Vagina (tissue), 2 donors: ENCODE results near the gene FAM111A.

Experiments
- POLR2A ChIP-seq, 2 donors: fragments of 450-650 bp; IDR thresholded peaks; one replicate each; pipeline ENCODE4 v1.6.1; 2017; ENCODE audit warnings: antibody characterized with exemption in 2 of 2, mild to moderate bottlenecking in 2 of 2, moderate library complexity in 2 of 2
- POLR2AphosphoS5 ChIP-seq, 2 donors: sonication (generic); formaldehyde crosslinking; IDR thresholded peaks; one replicate each; pipeline ENCODE4 v1.9.0; 2017; ENCODE audit warnings: antibody characterized with exemption in 2 of 2, mild to moderate bottlenecking in 2 of 2, low read depth in 1 of 2; ENCODE audit not compliant: insufficient read depth in 1 of 2
- TF ChIP-seq, protein P1 (sequence below), 3 experiments: fragments of 450-650 bp in 2 of 3; fragments of 200-600 bp in 1 of 3; sonication (generic) in 1 of 3; IDR thresholded peaks; one replicate each; pipeline ENCODE4 v1.5.1; 2017 to 2019; ENCODE audit warnings: antibody characterized with exemption in 3 of 3, mild to moderate bottlenecking in 2 of 3, moderate library complexity in 2 of 3

DNA sequence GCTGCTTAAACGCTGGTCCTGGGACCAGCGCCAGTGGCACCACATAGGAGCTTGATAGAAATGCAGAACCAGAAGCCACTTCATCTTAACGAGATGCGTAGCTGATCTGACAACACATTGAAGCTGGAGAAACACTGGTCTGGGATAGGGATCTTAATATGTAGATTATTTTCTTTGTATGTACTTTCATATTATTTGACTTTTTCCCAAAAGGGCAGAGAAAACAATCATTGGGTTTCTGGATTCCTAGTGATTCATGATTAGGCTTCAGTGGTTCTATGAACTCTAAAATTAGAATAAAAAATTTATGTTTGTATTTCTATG lies 57.7 kb downstream of the FAM111A start:
- TF ChIP-seq, protein P1, sequence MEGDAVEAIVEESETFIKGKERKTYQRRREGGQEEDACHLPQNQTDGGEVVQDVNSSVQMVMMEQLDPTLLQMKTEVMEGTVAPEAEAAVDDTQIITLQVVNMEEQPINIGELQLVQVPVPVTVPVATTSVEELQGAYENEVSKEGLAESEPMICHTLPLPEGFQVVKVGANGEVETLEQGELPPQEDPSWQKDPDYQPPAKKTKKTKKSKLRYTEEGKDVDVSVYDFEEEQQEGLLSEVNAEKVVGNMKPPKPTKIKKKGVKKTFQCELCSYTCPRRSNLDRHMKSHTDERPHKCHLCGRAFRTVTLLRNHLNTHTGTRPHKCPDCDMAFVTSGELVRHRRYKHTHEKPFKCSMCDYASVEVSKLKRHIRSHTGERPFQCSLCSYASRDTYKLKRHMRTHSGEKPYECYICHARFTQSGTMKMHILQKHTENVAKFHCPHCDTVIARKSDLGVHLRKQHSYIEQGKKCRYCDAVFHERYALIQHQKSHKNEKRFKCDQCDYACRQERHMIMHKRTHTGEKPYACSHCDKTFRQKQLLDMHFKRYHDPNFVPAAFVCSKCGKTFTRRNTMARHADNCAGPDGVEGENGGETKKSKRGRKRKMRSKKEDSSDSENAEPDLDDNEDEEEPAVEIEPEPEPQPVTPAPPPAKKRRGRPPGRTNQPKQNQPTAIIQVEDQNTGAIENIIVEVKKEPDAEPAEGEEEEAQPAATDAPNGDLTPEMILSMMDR (IDR thresholded peaks at IDR 0.05), result no peak
- TF ChIP-seq POLR2A (IDR thresholded peaks at IDR 0.05) (no peak), POLR2AphosphoS5 (IDR thresholded peaks at IDR 0.05; ENCODE audit: insufficient read depth in 1 of 2, low read depth in 1 of 2) (no peak)
